Renal cortex interstitium (tissue), 11 donors: ENCODE data around the gene LBHD2. TPM values are rescaled to one million over a fixed set of nuclear protein-coding genes. Genes with fewer than 3 reads are reported as not detected.

Experiments
- DNase-seq, 11 donors: peaks; one replicate each; pipeline ENCODE4 v3.0.0-alpha.2; 2013; ENCODE audit warnings: low read depth in 9 of 11, low spot score in 4 of 11; ENCODE audit errors: extremely low read depth in 1 of 11
- polyA plus RNA-seq, 3 donors: library from polyadenylated mRNA; unstranded; fragments of 120-200 nt; gene quantifications; one replicate each; pipeline ENCODE4 v1.2.1, GENCODE V29; 2013; ENCODE audit not compliant: insufficient read length in 3 of 3

Gene LBHD2
- polyA plus RNA-seq, 3 donors: not detected

- DNase-seq: no peak
These were observed 3.4 kb downstream of the LBHD2 start for GRCh38 chr14:103087343-103087835.

- DNase-seq: no peak
These were observed 4.9 kb downstream of the LBHD2 start for GRCh38 chr14:103088921-103089320.

GRCh38 chr14:103089386-103090335 is 5.7 kb downstream of the LBHD2 start:
- DNase-seq: no peak

- DNase-seq: no peak
These were observed 6.5 kb downstream of the LBHD2 start for GRCh38 chr14:103090481-103091020.

- DNase-seq: no peak
These were observed 7.3 kb downstream of the LBHD2 start for GRCh38 chr14:103091041-103091882.

- no peak for DNase-seq
These were observed 7.8 kb downstream of the LBHD2 start for GRCh38 chr14:103091883-103092222.

GRCh38 chr14:103093856-103094405 is 9.9 kb downstream of the LBHD2 start:
- DNase-seq: no peak

GRCh38 chr14:103094406-103095209 is 10.6 kb downstream of the LBHD2 start, which contains the start of gene EXOC3L4:
Gene EXOC3L4 (plus strand): TSS chr14:103094725. CDS start chr14:103100220, 5,495 bp downstream.
- DNase-seq: no peak

- DNase-seq: no peak
These were observed 11.3 kb downstream of the LBHD2 start for GRCh38 chr14:103095210-103095778.

- DNase-seq: no peak
These were observed 12.4 kb downstream of the LBHD2 start for GRCh38 chr14:103096387-103096786.

GRCh38 chr14:103097244-103097993 is 13.4 kb downstream of the LBHD2 start:
- no peak for DNase-seq

GRCh38 chr14:103097994-103098957 is 14.3 kb downstream of the LBHD2 start:
- DNase-seq: no peak

- DNase-seq: no peak
These were observed 15.2 kb downstream of the LBHD2 start for GRCh38 chr14:103099081-103099732.

- DNase-seq: no peak
These were observed 15.8 kb downstream of the LBHD2 start for GRCh38 chr14:103099733-103100280.

- no peak for DNase-seq
These were observed 16.5 kb downstream of the LBHD2 start for GRCh38 chr14:103100281-103101121.
